ENCODE data around the gene CSPG4.
A peak's percentile ranks its signal among the peaks of the same experiment; 100 is the strongest.
"Not testable (repeated sequence)": the region's sequence is repeated elsewhere in the genome, so short reads cannot be mapped to it uniquely, and the experiment has no call there.

Gene CSPG4, protein sequence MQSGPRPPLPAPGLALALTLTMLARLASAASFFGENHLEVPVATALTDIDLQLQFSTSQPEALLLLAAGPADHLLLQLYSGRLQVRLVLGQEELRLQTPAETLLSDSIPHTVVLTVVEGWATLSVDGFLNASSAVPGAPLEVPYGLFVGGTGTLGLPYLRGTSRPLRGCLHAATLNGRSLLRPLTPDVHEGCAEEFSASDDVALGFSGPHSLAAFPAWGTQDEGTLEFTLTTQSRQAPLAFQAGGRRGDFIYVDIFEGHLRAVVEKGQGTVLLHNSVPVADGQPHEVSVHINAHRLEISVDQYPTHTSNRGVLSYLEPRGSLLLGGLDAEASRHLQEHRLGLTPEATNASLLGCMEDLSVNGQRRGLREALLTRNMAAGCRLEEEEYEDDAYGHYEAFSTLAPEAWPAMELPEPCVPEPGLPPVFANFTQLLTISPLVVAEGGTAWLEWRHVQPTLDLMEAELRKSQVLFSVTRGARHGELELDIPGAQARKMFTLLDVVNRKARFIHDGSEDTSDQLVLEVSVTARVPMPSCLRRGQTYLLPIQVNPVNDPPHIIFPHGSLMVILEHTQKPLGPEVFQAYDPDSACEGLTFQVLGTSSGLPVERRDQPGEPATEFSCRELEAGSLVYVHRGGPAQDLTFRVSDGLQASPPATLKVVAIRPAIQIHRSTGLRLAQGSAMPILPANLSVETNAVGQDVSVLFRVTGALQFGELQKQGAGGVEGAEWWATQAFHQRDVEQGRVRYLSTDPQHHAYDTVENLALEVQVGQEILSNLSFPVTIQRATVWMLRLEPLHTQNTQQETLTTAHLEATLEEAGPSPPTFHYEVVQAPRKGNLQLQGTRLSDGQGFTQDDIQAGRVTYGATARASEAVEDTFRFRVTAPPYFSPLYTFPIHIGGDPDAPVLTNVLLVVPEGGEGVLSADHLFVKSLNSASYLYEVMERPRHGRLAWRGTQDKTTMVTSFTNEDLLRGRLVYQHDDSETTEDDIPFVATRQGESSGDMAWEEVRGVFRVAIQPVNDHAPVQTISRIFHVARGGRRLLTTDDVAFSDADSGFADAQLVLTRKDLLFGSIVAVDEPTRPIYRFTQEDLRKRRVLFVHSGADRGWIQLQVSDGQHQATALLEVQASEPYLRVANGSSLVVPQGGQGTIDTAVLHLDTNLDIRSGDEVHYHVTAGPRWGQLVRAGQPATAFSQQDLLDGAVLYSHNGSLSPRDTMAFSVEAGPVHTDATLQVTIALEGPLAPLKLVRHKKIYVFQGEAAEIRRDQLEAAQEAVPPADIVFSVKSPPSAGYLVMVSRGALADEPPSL (N-terminal part only)

GRCh38 chr15:75712668-75713337 lies at the start of gene CSPG4:
Gene CSPG4, minus strand, starts transcription at chr15:75712848. Its CDS starts 93 bp downstream, at chr15:75712755.
- H3K4me3 ChIP-seq (replicated peaks; ENCODE audit: low read depth, low read length) = peak within 1 kb of the TSS; percentile 59
- peak; percentile 65 for DNase-seq (ENCODE audit: low read depth)

GRCh38 chr15:75762357-75762718 lies 49.7 kb upstream of the CSPG4 start:
- DNase-seq (ENCODE audit: low read depth); H3K4me3 ChIP-seq (replicated peaks; ENCODE audit: low read depth, low read length): not testable (repeated sequence)

More at GRCh38 chr15:75712668-75713337, at the start of gene CSPG4:
- TF ChIP-seq, protein P1, sequence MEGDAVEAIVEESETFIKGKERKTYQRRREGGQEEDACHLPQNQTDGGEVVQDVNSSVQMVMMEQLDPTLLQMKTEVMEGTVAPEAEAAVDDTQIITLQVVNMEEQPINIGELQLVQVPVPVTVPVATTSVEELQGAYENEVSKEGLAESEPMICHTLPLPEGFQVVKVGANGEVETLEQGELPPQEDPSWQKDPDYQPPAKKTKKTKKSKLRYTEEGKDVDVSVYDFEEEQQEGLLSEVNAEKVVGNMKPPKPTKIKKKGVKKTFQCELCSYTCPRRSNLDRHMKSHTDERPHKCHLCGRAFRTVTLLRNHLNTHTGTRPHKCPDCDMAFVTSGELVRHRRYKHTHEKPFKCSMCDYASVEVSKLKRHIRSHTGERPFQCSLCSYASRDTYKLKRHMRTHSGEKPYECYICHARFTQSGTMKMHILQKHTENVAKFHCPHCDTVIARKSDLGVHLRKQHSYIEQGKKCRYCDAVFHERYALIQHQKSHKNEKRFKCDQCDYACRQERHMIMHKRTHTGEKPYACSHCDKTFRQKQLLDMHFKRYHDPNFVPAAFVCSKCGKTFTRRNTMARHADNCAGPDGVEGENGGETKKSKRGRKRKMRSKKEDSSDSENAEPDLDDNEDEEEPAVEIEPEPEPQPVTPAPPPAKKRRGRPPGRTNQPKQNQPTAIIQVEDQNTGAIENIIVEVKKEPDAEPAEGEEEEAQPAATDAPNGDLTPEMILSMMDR (IDR thresholded peaks at IDR 0.05; ENCODE audit: low read length, missing control alignments) = no peak

DNA sequence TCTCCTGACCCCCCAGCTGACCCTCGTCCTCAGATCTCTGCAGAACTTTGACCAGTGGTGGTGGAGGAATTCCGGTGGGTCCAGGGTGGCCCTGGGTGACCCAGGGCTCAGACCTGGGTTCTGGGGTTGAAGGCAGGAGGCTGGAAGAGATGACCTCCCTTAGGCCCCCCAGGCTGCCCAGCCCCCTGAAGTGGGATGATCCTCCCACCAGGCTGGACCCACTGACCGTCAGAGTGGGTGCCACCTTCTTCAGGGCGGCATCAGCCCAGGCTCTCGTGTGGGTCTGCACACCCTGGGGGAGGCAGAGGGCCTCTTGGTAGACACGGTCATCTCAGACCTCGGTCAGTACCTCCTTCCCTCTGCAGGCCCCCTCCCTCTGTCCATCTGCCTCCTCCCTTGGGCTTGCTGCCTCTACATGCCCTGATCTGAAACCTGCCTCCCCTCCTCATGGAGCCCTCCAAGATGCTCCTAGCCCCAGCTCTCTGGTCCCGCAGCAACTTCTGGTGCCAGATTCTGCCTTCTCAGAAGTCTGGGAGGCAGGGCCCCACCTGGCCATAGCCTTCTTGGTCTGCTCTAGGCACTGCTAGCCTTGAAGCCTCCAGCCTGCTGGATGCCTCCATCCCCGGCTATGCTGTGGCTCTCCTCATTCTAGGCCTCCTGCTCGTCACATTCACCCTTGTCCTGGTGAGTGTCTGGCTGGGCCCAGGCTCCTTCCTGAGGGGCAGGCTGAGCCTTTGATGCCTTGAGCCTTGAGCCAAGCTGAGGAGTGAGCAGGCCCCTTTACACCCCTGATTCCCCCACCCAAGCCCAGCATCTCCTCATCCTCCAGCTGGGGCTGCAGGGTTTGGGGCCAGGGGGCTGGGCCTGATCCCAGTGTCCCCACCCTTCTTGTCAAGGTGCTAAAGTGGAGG lies 49.1 kb upstream of the CSPG4 start:
- DNase-seq (ENCODE audit: low read depth) = no peak
- TF ChIP-seq, protein P1 (IDR thresholded peaks at IDR 0.05; ENCODE audit: low read length, missing control alignments) = no peak
- no peak overlapping the region for H3K4me3 ChIP-seq (replicated peaks; ENCODE audit: low read depth, low read length)

GRCh38 chr15:75760704-75761435 lies 48.2 kb upstream of the CSPG4 start:
- DNase-seq (ENCODE audit: low read depth) = no peak
- no peak overlapping the region for H3K4me3 ChIP-seq (replicated peaks; ENCODE audit: low read depth, low read length)
- TF ChIP-seq, protein P1 (IDR thresholded peaks at IDR 0.05; ENCODE audit: low read length, missing control alignments) = no peak

DNA sequence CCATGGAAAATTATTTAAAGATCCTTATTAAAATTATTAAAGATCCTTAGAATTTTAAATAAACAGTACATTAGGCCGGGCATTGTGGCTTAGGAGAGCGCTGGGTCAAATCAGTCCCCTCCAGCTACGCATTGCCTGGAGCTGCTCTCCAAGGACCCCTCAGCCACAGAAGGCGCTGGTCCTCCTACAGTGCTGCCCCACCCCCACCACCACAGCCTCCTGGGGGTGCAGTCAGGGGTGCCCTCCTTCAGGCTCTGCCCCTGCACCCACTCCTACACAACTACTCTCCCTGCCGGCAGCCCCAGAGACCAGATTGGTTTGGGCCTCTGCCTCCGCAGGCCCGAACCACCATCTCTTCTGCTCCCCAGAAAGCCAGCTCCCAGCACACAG lies 47.5 kb upstream of the CSPG4 start:
- DNase-seq (ENCODE audit: low read depth); H3K4me3 ChIP-seq (replicated peaks; ENCODE audit: low read depth, low read length): not testable (repeated sequence)

- DNase-seq (ENCODE audit: low read depth) = no peak
- TF ChIP-seq, protein P1 (IDR thresholded peaks at IDR 0.05; ENCODE audit: low read length, missing control alignments) = no peak
- no peak overlapping the region for H3K4me3 ChIP-seq (replicated peaks; ENCODE audit: low read depth, low read length)
Observed at GRCh38 chr15:75759416-75760130, 46.9 kb upstream of the CSPG4 start.

All from fibroblast of pulmonary artery (primary cell).